Central memory CD8-positive, alpha-beta T cell (primary cell): ENCODE results near the gene SAMHD1.
A peak's percentile ranks its signal among the peaks of the same experiment; 100 is the strongest.
"Not testable (repeated sequence)": the region's sequence is repeated elsewhere in the genome, so short reads cannot be mapped to it uniquely, and the experiment has no call there.

Experiments
- ATAC-seq: fragments of 150-1000 bp; cut with Tn5 transposase; replicated peaks from 2 replicates; pipeline ENCODE4 v1.10.0; 2022; ENCODE audit warnings: mild to moderate bottlenecking, moderate FRiP score, moderate number of reproducible peaks; ENCODE audit not compliant: poor library complexity, severe bottlenecking; ENCODE audit errors: extremely low read depth
- DNase-seq, 2 donors: peaks; one replicate each; pipeline ENCODE4 v3.0.0; 2021; ENCODE audit warnings: low spot score in 2 of 2
- H3K27ac Mint-ChIP-seq: one replicate; pipeline ENCODE4 v1.8.0; 2022; ENCODE audit warnings: low read depth, mild to moderate bottlenecking, moderate library complexity, mixed read lengths
- H3K27me3 Mint-ChIP-seq: one replicate; pipeline ENCODE4 v1.8.0; 2022; ENCODE audit warnings: mixed read lengths
- H3K36me3 Mint-ChIP-seq: one replicate; pipeline ENCODE4 v1.8.0; 2022; ENCODE audit warnings: mild to moderate bottlenecking, moderate library complexity, mixed read lengths; ENCODE audit not compliant: insufficient read depth
- H3K4me1 Mint-ChIP-seq: one replicate; pipeline ENCODE4 v1.8.0; 2022; ENCODE audit warnings: mixed read lengths
- H3K4me3 Mint-ChIP-seq: one replicate; pipeline ENCODE4 v1.8.0; 2022; ENCODE audit warnings: mild to moderate bottlenecking, moderate library complexity, mixed read lengths
- H3K9me3 Mint-ChIP-seq: one replicate; pipeline ENCODE4 v1.8.0; 2022; ENCODE audit warnings: mixed read lengths

SAMHD1 gene

GRCh38 chr20:36971103-36971502, 19.6 kb upstream of the SAMHD1 start:
- peak overlapping the region; percentile 68 for H3K27ac Mint-ChIP-seq

GRCh38 chr20:36969478-36970186, 18.1 kb upstream of the SAMHD1 start:
- DNase-seq (no peak), ATAC-seq (peak; percentile 75)
- peak overlapping the region; percentile 90 for H3K27ac Mint-ChIP-seq
- peaks cover 44% of the 10 kb centered on the region for H3K4me1 Mint-ChIP-seq
- H3K9me3 Mint-ChIP-seq, result peaks cover 4% of the 10 kb centered on the region
- no peaks in the 10 kb centered on the region for H3K27me3 Mint-ChIP-seq
- peak overlapping the region; percentile 49 for H3K4me3 Mint-ChIP-seq
- H3K36me3 Mint-ChIP-seq, result no peaks in the 10 kb centered on the region

More at GRCh38 chr20:36971103-36971502, 19.6 kb upstream of the SAMHD1 start:
- no peak for DNase-seq
- no peak for ATAC-seq
- Mint-ChIP-seq H3K4me3 (peak overlapping the region; percentile 45), H3K27me3 (no peaks in the 10 kb centered on the region), H3K9me3 (peaks cover 4% of the 10 kb centered on the region), H3K4me1 (peaks cover 44% of the 10 kb centered on the region), H3K36me3 (peaks cover 3% of the 10 kb centered on the region)

GRCh38 chr20:36969051-36969450, 17.5 kb upstream of the SAMHD1 start:
- Mint-ChIP-seq H3K4me3 (peak overlapping the region; percentile 49), H3K27ac (peak overlapping the region; percentile 90)
- ATAC-seq, result no peak

GRCh38 chr20:36967636-36968035, 16.1 kb upstream of the SAMHD1 start:
- Mint-ChIP-seq H3K27ac (no peak overlapping the region), H3K4me3 (no peak overlapping the region), H3K4me1 (peaks cover 44% of the 10 kb centered on the region), H3K36me3 (no peaks in the 10 kb centered on the region), H3K9me3 (peaks cover 4% of the 10 kb centered on the region), H3K27me3 (no peaks in the 10 kb centered on the region)
- DNase-seq, result no peak
- no peak for ATAC-seq

More at GRCh38 chr20:36969051-36969450, 17.5 kb upstream of the SAMHD1 start:
- DNase-seq, result no peak
- H3K4me1 Mint-ChIP-seq, result peaks cover 44% of the 10 kb centered on the region
- H3K36me3 Mint-ChIP-seq, result no peaks in the 10 kb centered on the region
- no peaks in the 10 kb centered on the region for H3K27me3 Mint-ChIP-seq
- H3K9me3 Mint-ChIP-seq, result peaks cover 4% of the 10 kb centered on the region

- H3K36me3 Mint-ChIP-seq, ATAC-seq, H3K27ac Mint-ChIP-seq, H3K9me3 Mint-ChIP-seq, DNase-seq, H3K4me3 Mint-ChIP-seq, H3K27me3 Mint-ChIP-seq: not testable (repeated sequence)
- peaks cover 44% of the 10 kb centered on the region for H3K4me1 Mint-ChIP-seq
Measured at GRCh38 chr20:36966965-36967364, 15.5 kb upstream of the SAMHD1 start.

- H3K27ac Mint-ChIP-seq, H3K4me3 Mint-ChIP-seq, H3K9me3 Mint-ChIP-seq, ATAC-seq, H3K4me1 Mint-ChIP-seq, DNase-seq, H3K36me3 Mint-ChIP-seq, H3K27me3 Mint-ChIP-seq: not testable (repeated sequence)
Measured at GRCh38 chr20:36962354-36962941, 10.9 kb upstream of the SAMHD1 start.

- H3K27ac Mint-ChIP-seq, result no peak overlapping the region
- peaks cover 2% of the 10 kb centered on the region for H3K36me3 Mint-ChIP-seq
- H3K27me3 Mint-ChIP-seq, result no peaks in the 10 kb centered on the region
- ATAC-seq (no peak), DNase-seq (no peak)
- H3K9me3 Mint-ChIP-seq, result no peaks in the 10 kb centered on the region
- H3K4me1 Mint-ChIP-seq, result peaks cover 16% of the 10 kb centered on the region
- no peak overlapping the region for H3K4me3 Mint-ChIP-seq
Measured at GRCh38 chr20:36959242-36959641, 7.7 kb upstream of the SAMHD1 start.

- ATAC-seq, result no peak
- Mint-ChIP-seq H3K9me3 (no peaks in the 10 kb centered on the region), H3K4me1 (peaks cover 16% of the 10 kb centered on the region), H3K27me3 (no peaks in the 10 kb centered on the region), H3K36me3 (peaks cover 3% of the 10 kb centered on the region), H3K4me3 (no peak overlapping the region), H3K27ac (no peak overlapping the region)
- DNase-seq, result no peak
Measured at GRCh38 chr20:36957875-36958667, 6.6 kb upstream of the SAMHD1 start.

GRCh38 chr20:36956674-36957073, 5.2 kb upstream of the SAMHD1 start:
- peaks cover 19% of the 10 kb centered on the region for H3K4me1 Mint-ChIP-seq
- ATAC-seq (no peak), DNase-seq (no peak)
- H3K9me3 Mint-ChIP-seq, result no peaks in the 10 kb centered on the region
- peaks cover 6% of the 10 kb centered on the region for H3K36me3 Mint-ChIP-seq
- H3K27ac Mint-ChIP-seq, result no peak overlapping the region
- H3K27me3 Mint-ChIP-seq, result no peaks in the 10 kb centered on the region
- H3K4me3 Mint-ChIP-seq, result no peak overlapping the region

GRCh38 chr20:36956016-36956415, 4.5 kb upstream of the SAMHD1 start:
- DNase-seq (no peak), ATAC-seq (no peak)
- H3K36me3 Mint-ChIP-seq, result peaks cover 11% of the 10 kb centered on the region
- peaks cover 22% of the 10 kb centered on the region for H3K4me1 Mint-ChIP-seq
- peak overlapping the region; percentile 89 for H3K27ac Mint-ChIP-seq
- H3K4me3 Mint-ChIP-seq, result peak overlapping the region; percentile 70
- no peaks in the 10 kb centered on the region for H3K9me3 Mint-ChIP-seq
- H3K27me3 Mint-ChIP-seq, result no peaks in the 10 kb centered on the region

- Mint-ChIP-seq H3K4me1 (peaks cover 35% of the 10 kb centered on the region), H3K27ac (peak overlapping the region; percentile 99), H3K27me3 (no peaks in the 10 kb centered on the region), H3K9me3 (no peaks in the 10 kb centered on the region), H3K4me3 (peak overlapping the region; percentile 86), H3K36me3 (peaks cover 35% of the 10 kb centered on the region)
- ATAC-seq, result no peak
- no peak for DNase-seq
Measured at GRCh38 chr20:36951979-36952738, 651 bp upstream of the SAMHD1 start.
